ENCODE results near the gene HACL1. TPM values are rescaled to one million over a fixed set of nuclear protein-coding genes. Genes with fewer than 3 reads are reported as not detected.
"Not testable (repeated sequence)": the region's sequence is repeated elsewhere in the genome, so short reads cannot be mapped to it uniquely, and the experiment has no call there.

The HACL1 gene
- total RNA-seq, 1 experiment from 2014 or later, result 20.5 TPM

DNA sequence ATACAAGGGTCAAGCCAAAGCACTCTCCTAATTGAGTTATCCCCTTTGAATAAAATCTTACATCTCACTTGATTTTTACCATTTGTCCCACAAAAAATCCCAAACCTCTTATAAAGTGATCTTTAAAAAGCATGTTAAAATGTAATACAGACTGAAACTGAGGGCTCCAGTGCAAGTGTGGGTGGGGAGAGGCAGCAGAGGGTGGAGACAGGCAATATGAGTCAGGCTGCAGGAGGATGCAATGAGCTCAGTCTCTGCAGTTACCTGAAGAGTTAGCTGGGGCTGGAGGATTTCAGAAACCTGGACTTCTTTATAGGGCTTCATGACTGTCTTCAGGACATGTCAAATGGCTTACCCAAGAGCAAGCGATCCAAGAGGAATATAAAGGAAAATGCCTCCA lies 65.6 kb downstream of the HACL1 start:
- intact Hi-C loops (cut with micrococcal nuclease), result no loop called here
- Histone ChIP-seq H3K36me3 (ENCODE audit: control insufficient read depth in 1 of 2, insufficient read depth in 2 of 2, low read length in 2 of 2) (no peaks in the 10 kb centered on the region), H3K27me3 (ENCODE audit: insufficient read depth, low read length) (no peaks in the 10 kb centered on the region), H3K4me2 (ENCODE audit: low read length) (no peak overlapping the region), H3K9ac (ENCODE audit: low read length) (no peak overlapping the region), H4K20me1 (ENCODE audit: insufficient read depth) (no peaks in the 10 kb centered on the region), H3K79me2 (ENCODE audit: insufficient read depth, low read length) (no peaks in the 10 kb centered on the region), H3K27ac (ENCODE audit: low read depth, low read length) (no peak overlapping the region), H3K9me3 (ENCODE audit: control insufficient read depth in 1 of 2, insufficient read depth in 1 of 2, low read depth in 1 of 2, low read length in 2 of 2) (no peaks in the 10 kb centered on the region), H3K4me3 (replicated peaks in 1 of 2; ENCODE audit: low read depth in 1 of 2, low read length in 2 of 2) (no peak overlapping the region), H3K4me1 (ENCODE audit: control insufficient read depth in 1 of 2, insufficient read depth in 2 of 2, low read length in 2 of 2) (no peaks in the 10 kb centered on the region), H2AFZ (ENCODE audit: low read depth, low read length, poor library complexity, severe bottlenecking) (no peak overlapping the region), H3K9me2 (ENCODE audit: insufficient read depth) (no peaks in the 10 kb centered on the region)
- no peak for ATAC-seq
- ChIA-PET RAD21 (ENCODE audit: low non-redundant PET in 1 of 2, low total read pairs in 2 of 2, uncharacterized antibody in 2 of 2, unreplicated experiment in 2 of 2) (no interaction called here), CTCF (no interaction called here), POLR2A (no interaction called here)
- no peak for DNase-seq (ENCODE audit: low read depth, low spot score)
- no TSS peak for BruUV-seq (replicated peaks)
- TF ChIP-seq CBX3 (IDR thresholded peaks at IDR 0.05; ENCODE audit: low read depth) (no peak), ZFX (IDR thresholded peaks at IDR 0.05) (no peak), EZH2 (IDR thresholded peaks at IDR 0.05) (no peak), POLR2A (IDR thresholded peaks at IDR 0.05; ENCODE audit: borderline replicate concordance, extremely low read depth, insufficient read depth, insufficient read length) (no peak), POLR2AphosphoS5 (IDR thresholded peaks at IDR 0.05; ENCODE audit: low read depth, low read length) (no peak), EZH2phosphoT487 (IDR thresholded peaks at IDR 0.05; ENCODE audit: borderline replicate concordance) (no peak), SIN3A (IDR thresholded peaks at IDR 0.05; ENCODE audit: low read depth) (no peak), RAD21 (IDR thresholded peaks at IDR 0.05; ENCODE audit: low read depth) (no peak), ELF1 (IDR thresholded peaks at IDR 0.05; ENCODE audit: borderline replicate concordance, low read depth) (no peak), ZNF274 (IDR thresholded peaks at IDR 0.05; ENCODE audit: low read depth, low read length) (no peak), SP1 (IDR thresholded peaks at IDR 0.05; ENCODE audit: low read depth) (no peak)
- TF ChIP-seq, protein P1, sequence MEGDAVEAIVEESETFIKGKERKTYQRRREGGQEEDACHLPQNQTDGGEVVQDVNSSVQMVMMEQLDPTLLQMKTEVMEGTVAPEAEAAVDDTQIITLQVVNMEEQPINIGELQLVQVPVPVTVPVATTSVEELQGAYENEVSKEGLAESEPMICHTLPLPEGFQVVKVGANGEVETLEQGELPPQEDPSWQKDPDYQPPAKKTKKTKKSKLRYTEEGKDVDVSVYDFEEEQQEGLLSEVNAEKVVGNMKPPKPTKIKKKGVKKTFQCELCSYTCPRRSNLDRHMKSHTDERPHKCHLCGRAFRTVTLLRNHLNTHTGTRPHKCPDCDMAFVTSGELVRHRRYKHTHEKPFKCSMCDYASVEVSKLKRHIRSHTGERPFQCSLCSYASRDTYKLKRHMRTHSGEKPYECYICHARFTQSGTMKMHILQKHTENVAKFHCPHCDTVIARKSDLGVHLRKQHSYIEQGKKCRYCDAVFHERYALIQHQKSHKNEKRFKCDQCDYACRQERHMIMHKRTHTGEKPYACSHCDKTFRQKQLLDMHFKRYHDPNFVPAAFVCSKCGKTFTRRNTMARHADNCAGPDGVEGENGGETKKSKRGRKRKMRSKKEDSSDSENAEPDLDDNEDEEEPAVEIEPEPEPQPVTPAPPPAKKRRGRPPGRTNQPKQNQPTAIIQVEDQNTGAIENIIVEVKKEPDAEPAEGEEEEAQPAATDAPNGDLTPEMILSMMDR (IDR thresholded peaks at IDR 0.05 in 2 of 3, conservative IDR thresholded peaks at IDR 0.05 in 1 of 3; ENCODE audit: borderline replicate concordance in 1 of 3, insufficient read depth in 1 of 3, low read depth in 2 of 3, low read length in 2 of 3), result no peak
- TF ChIP-seq, protein P2, sequence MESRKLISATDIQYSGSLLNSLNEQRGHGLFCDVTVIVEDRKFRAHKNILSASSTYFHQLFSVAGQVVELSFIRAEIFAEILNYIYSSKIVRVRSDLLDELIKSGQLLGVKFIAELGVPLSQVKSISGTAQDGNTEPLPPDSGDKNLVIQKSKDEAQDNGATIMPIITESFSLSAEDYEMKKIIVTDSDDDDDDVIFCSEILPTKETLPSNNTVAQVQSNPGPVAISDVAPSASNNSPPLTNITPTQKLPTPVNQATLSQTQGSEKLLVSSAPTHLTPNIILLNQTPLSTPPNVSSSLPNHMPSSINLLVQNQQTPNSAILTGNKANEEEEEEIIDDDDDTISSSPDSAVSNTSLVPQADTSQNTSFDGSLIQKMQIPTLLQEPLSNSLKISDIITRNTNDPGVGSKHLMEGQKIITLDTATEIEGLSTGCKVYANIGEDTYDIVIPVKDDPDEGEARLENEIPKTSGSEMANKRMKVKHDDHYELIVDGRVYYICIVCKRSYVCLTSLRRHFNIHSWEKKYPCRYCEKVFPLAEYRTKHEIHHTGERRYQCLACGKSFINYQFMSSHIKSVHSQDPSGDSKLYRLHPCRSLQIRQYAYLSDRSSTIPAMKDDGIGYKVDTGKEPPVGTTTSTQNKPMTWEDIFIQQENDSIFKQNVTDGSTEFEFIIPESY (IDR thresholded peaks at IDR 0.05; ENCODE audit: extremely low read depth, insufficient replicate concordance, low read length), result no peak
- TF ChIP-seq, protein P3, sequence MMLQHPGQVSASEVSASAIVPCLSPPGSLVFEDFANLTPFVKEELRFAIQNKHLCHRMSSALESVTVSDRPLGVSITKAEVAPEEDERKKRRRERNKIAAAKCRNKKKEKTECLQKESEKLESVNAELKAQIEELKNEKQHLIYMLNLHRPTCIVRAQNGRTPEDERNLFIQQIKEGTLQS (IDR thresholded peaks at IDR 0.05), result no peak
- TF ChIP-seq, protein P4, sequence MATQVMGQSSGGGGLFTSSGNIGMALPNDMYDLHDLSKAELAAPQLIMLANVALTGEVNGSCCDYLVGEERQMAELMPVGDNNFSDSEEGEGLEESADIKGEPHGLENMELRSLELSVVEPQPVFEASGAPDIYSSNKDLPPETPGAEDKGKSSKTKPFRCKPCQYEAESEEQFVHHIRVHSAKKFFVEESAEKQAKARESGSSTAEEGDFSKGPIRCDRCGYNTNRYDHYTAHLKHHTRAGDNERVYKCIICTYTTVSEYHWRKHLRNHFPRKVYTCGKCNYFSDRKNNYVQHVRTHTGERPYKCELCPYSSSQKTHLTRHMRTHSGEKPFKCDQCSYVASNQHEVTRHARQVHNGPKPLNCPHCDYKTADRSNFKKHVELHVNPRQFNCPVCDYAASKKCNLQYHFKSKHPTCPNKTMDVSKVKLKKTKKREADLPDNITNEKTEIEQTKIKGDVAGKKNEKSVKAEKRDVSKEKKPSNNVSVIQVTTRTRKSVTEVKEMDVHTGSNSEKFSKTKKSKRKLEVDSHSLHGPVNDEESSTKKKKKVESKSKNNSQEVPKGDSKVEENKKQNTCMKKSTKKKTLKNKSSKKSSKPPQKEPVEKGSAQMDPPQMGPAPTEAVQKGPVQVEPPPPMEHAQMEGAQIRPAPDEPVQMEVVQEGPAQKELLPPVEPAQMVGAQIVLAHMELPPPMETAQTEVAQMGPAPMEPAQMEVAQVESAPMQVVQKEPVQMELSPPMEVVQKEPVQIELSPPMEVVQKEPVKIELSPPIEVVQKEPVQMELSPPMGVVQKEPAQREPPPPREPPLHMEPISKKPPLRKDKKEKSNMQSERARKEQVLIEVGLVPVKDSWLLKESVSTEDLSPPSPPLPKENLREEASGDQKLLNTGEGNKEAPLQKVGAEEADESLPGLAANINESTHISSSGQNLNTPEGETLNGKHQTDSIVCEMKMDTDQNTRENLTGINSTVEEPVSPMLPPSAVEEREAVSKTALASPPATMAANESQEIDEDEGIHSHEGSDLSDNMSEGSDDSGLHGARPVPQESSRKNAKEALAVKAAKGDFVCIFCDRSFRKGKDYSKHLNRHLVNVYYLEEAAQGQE (IDR thresholded peaks at IDR 0.05; ENCODE audit: low read depth), result no peak

DNA sequence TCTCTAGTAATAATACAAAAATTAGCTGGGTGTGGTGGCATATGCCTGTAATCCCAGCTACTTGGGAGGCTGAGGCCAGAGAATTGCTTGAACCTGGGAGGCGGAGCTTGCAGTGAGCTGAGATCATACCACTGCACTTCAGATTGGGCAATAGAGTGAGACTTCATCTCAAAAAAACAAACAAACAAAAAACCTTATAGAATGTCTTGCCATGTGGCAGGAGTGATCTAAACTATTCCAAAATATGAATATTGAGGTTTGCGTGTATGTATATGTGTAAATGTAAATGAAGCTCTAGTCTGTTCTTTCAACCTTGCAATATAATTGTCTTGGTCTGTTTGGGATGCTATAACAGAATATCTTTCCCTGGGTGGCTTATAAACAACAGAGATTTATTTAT lies 68.8 kb downstream of the HACL1 start:
- H4K20me1 ChIP-seq (ENCODE audit: insufficient read depth); H3K9me2 ChIP-seq (ENCODE audit: insufficient read depth); POLR2A ChIA-PET; H3K79me2 ChIP-seq (ENCODE audit: insufficient read depth, low read length); H3K9me3 ChIP-seq (ENCODE audit: control insufficient read depth in 1 of 2, insufficient read depth in 1 of 2, low read depth in 1 of 2, low read length in 2 of 2); intact Hi-C loops (cut with micrococcal nuclease); DNase-seq (ENCODE audit: low read depth, low spot score); RAD21 ChIA-PET (ENCODE audit: low non-redundant PET in 1 of 2, low total read pairs in 2 of 2, uncharacterized antibody in 2 of 2, unreplicated experiment in 2 of 2); ATAC-seq; CTCF ChIA-PET; H3K9ac ChIP-seq (ENCODE audit: low read length); H3K27ac ChIP-seq (ENCODE audit: low read depth, low read length); H3K4me3 ChIP-seq (replicated peaks in 1 of 2; ENCODE audit: low read depth in 1 of 2, low read length in 2 of 2); H2AFZ ChIP-seq (ENCODE audit: low read depth, low read length, poor library complexity, severe bottlenecking); H3K4me2 ChIP-seq (ENCODE audit: low read length); BruUV-seq (replicated peaks); H3K4me1 ChIP-seq (ENCODE audit: control insufficient read depth in 1 of 2, insufficient read depth in 2 of 2, low read length in 2 of 2); H3K27me3 ChIP-seq (ENCODE audit: insufficient read depth, low read length); H3K36me3 ChIP-seq (ENCODE audit: control insufficient read depth in 1 of 2, insufficient read depth in 2 of 2, low read length in 2 of 2): not testable (repeated sequence)
